DOHH2 (cell line): Measurements from ENCODE around the gene HEPHL1.

Experiments
- EZH2phosphoT487 ChIP-seq: fragments of 200-600 bp; sonication (generic); IDR thresholded peaks from 2 replicates; pipeline ENCODE4 v1.6.1; 2017; ENCODE audit warnings: borderline replicate concordance, mild to moderate bottlenecking, antibody characterized with exemption, low read length, moderate library complexity, mixed read lengths
- TF ChIP-seq, protein P1 (sequence below): fragments of 200-600 bp; sonication (generic); IDR thresholded peaks from one replicate; pipeline ENCODE4 v1.5.1; 2014; ENCODE audit warnings: antibody characterized with exemption, mild to moderate bottlenecking, low read depth, low read length; ENCODE audit not compliant: poor library complexity, severe bottlenecking

DNA sequence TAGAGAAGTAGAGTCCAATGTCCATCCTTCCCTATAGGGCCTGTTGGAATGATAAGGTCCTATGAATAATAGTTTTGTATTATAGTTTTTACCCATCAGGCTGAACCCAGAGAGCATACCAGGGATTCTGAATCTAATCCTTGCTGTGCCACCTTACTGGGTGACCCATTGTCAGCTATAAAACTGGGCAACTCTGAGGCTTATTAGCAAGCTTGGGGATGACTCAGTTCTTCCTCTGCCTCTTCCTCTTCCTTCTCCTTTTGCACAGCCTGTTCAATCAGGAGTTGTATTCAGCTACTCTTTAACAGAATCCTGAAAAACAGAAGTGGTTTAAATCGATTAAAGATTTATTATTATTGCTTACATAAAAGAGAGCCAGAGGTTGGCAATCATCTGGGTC, 8.9 kb downstream of the HEPHL1 start:
- TF ChIP-seq, protein P1, sequence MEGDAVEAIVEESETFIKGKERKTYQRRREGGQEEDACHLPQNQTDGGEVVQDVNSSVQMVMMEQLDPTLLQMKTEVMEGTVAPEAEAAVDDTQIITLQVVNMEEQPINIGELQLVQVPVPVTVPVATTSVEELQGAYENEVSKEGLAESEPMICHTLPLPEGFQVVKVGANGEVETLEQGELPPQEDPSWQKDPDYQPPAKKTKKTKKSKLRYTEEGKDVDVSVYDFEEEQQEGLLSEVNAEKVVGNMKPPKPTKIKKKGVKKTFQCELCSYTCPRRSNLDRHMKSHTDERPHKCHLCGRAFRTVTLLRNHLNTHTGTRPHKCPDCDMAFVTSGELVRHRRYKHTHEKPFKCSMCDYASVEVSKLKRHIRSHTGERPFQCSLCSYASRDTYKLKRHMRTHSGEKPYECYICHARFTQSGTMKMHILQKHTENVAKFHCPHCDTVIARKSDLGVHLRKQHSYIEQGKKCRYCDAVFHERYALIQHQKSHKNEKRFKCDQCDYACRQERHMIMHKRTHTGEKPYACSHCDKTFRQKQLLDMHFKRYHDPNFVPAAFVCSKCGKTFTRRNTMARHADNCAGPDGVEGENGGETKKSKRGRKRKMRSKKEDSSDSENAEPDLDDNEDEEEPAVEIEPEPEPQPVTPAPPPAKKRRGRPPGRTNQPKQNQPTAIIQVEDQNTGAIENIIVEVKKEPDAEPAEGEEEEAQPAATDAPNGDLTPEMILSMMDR = no peak
- TF ChIP-seq EZH2phosphoT487 = no peak
